H1 (cell line): ENCODE results near the gene KBTBD12. TPM values are rescaled to one million over a fixed set of nuclear protein-coding genes. Genes with fewer than 3 reads are reported as not detected.

Source experiments
- KDM4A ChIP-seq: IDR thresholded peaks from one replicate; pipeline ENCODE4 v1.7.1; 2012; ENCODE audit warnings: low read depth, mild to moderate bottlenecking, moderate library complexity, low read length, inconsistent platforms; ENCODE audit not compliant: severe bottlenecking
- MAFK ChIP-seq: IDR thresholded peaks from 2 replicates; pipeline ENCODE4 v1.6.1; 2012; ENCODE audit warnings: low read depth, mild to moderate bottlenecking, improper control_type of control experiment, low read length
- SAP30 ChIP-seq: fragments of 300-600 bp; sonication (generic); IDR thresholded peaks from 2 replicates; pipeline ENCODE4 v1.7.1; 2012; ENCODE audit warnings: low read length, moderate library complexity, mild to moderate bottlenecking, inconsistent platforms; ENCODE audit not compliant: insufficient read depth, insufficient replicate concordance
- polyA plus RNA-seq, 7 experiments: library from polyadenylated mRNA; depleted of rRNA in 3 of 7; stranded (reverse) in 5 of 7; unstranded in 2 of 7; fragments of >200 nt in 5 of 7; fragments of 200-250 nt in 2 of 7; gene quantifications; 1 replicate in 5 of 7; 2 replicates in 1 of 7; 4 replicates in 1 of 7; pipeline versions ENCODE4 v1.2.1 to v1.2.3, GENCODE V29; 2011 to 2013; ENCODE audit warnings: missing spikeins in 2 of 7, mixed read lengths in 2 of 7
- total RNA-seq: library from RNA; stranded (reverse); fragmentation: NEBNext Ultra II Directional; extraction: Animal tissue kit (Norgen Biotek cat#: 25700); gene quantifications from 2 replicates; pipeline ENCODE4 v1.2.1, GENCODE V29; 2021
- TF ChIP-seq, protein P1 (sequence below): IDR thresholded peaks from 2 replicates; pipeline ENCODE4 v1.6.1; 2011; ENCODE audit warnings: low read depth, mild to moderate bottlenecking, low read length; ENCODE audit not compliant: insufficient read depth

Gene KBTBD12
- total and polyA plus RNA-seq, 2 of the 8 experiments (the other 6 are each of a cell fraction or from before 2014, with no cell fraction given), result 0.33 to 0.63 TPM

DNA sequence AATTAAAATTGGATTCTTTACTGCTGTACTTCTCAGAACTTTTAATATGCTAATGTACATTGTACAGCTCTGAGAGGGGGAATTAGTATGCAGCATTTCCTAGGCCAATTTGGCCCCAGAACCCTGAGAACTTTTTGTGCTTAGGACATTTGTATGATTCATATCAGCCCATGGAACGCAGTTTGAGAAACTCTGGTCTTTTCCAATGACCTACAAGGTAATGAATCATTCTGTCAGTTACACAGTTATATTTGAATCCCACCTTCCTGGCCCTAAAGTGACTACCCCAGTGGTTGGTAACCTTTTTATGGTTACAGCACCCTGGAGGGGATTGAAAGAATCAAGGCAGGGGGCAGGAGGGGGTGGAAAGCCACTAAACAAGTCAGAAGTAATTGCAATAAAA lies 25.6 kb upstream of the KBTBD12 start (continued):
- TF ChIP-seq SAP30, result no peak
- TF ChIP-seq, protein P1, sequence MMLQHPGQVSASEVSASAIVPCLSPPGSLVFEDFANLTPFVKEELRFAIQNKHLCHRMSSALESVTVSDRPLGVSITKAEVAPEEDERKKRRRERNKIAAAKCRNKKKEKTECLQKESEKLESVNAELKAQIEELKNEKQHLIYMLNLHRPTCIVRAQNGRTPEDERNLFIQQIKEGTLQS, result no peak
- no peak for TF ChIP-seq KDM4A
- no peak for TF ChIP-seq MAFK
